ENCODE measurements around the gene RBM10.

Gene RBM10

GRCh38 chrX:47218920-47219815 is 74.1 kb downstream of the RBM10 start:
- no peak for DNase-seq (ENCODE audit: low spot score)

DNA sequence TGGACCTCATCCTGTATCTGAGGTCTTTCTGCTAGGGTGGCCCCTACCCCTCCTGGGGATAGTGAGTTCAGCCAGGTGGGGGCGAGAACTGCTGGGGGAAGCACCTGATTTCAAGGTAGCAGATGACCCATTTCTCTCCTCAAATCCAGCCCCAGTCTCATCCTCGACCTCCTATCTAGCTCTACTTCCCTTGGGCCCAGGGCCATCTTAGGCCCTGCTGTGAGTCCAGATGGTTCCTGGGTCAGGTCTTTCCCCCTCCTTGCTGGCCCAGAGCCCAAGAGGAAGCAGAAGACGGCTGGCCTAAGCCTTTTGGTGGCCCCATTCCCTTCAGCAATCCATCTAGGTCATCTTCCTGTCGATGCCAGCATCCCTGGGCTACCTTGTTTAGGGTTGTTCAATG is 76.7 kb downstream of the RBM10 start:
- no peak for DNase-seq (ENCODE audit: low spot score)

DNA sequence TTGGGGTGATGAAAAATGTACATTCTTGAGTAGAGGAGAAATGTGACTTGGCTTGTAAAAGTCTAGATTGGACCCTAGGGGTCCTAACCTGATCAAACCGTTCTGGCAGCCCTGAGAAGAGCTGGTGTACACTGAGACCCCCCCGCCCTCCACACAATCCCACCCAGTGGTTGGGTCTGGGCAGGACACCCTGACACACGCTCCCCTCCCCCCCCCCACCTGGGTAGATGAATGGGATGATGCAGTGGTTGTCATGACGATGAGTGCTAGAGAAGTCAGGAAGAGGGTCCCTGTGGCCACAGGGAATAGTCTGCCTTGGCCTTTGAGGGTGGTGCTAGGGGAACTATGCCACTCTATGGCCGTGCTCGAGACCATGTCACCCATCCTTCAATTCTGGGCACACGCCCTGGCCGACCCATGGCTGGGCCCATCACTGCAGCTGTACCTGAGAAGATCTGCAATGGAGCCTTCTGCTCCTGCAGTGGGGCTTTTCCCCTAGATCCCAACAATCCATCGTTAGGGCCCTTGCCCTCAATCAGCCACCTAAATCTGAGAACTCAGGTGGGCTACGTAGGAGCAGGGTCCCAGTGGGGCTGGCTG is 77.8 kb downstream of the RBM10 start:
- no peak for DNase-seq (ENCODE audit: low spot score)

DNA sequence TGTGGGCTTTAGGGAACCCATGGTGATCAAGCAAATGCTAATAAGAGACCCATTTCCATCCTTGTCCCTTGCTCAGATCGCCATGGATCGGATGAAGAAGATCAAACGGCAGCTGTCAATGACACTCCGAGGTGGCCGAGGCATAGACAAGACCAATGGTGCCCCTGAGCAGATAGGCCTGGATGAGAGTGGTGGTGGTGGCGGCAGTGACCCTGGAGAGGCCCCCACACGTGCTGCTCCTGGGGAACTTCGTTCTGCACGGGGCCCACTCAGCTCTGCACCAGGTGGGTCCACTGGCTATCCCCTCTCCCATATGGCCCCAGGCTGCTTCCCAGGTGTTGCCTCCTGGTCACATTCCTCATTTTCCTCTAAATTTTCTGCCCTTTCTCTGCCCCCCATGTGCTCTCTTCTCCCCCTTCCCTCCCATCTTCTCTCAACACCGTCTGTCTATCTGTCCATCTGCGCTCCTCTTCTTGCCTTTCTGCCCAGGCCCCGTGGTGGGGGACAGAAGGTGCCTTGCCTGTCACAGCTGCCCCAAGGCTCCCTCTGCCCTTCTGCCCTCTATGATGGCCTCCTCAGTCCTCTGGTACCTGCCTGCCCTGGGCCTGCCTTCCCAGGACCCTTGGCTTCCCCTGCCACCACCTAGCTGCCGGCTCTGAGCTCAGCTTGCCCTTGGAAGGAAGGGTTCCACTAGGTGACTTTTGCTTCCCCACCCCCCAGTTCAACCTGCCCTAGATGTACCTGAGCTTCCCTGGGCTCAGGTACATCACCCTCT is 78.6 kb downstream of the RBM10 start:
- no peak for DNase-seq (ENCODE audit: low spot score)

DNA sequence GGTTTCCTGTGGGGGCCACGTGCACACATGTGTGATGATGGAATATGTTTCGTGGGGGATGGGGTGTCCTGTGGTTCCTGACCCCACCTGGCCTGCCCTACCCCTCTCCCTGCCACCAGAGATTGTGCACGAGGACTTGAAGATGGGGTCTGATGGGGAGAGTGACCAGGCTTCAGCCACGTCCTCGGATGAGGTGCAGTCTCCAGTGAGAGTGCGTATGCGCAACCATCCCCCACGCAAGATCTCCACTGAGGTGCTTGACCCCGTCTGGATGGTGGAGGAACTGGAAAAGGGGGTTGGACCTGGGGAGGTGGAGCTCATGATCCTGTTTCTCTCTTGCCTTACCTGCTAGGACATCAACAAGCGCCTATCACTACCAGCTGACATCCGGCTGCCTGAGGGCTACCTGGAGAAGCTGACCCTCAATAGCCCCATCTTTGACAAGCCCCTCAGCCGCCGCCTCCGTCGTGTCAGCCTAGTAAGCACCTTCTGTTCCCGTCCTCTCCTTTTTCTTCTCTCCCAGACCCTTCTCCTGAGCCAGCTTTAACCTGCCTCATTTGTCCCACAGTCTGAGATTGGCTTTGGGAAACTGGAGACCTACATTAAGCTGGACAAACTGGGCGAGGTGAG is 79.4 kb downstream of the RBM10 start:
- no peak for DNase-seq (ENCODE audit: low spot score)

GRCh38 chrX:47224896-47225290 is 79.9 kb downstream of the RBM10 start:
- no peak for DNase-seq (ENCODE audit: low spot score)

DNA sequence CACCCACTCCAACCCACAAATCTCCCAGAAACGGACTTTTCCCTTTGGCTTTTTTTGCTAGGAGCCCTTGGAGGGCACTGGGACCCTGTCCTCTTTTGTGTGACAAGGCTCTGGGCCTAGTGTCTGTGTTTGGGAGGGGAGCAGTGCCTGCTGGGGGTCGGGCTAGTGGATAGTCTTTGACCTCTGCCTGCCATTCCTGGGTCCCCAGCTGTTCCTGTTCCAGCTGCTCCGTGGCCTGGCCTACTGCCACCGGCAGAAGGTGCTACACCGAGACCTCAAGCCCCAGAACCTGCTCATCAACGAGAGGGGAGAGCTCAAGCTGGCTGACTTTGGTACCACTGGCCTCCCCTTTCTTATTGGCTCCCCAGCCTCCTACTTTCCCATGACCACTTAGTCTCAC is 81.0 kb downstream of the RBM10 start:
- no peak for DNase-seq (ENCODE audit: low spot score)

DNA sequence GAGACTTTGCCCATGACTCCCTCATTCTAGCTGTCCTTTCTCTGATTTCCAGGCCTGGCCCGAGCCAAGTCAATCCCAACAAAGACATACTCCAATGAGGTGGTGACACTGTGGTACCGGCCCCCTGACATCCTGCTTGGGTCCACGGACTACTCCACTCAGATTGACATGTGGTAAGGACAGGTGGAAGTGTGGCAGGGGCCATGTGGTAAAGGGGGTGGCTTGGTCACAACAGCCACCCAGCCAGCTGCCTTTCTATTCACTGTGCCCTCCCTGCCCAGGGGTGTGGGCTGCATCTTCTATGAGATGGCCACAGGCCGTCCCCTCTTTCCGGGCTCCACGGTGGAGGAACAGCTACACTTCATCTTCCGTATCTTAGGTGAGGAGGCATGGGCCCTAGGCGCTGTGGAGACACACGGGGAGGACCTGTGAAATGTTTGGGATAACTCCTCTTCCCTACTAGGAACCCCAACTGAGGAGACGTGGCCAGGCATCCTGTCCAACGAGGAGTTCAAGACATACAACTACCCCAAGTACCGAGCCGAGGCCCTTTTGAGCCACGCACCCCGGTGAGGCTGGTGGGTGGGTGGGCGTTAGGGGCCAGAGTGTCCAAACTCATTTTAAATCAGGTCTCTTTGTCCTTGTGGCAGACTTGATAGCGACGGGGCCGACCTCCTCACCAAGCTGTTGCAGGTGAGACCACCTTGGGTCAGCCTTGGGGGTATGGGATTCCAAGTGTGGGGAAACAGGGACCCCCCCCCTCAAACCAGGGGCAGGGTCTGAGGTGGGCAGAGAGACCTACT is 81.7 kb downstream of the RBM10 start:
- no peak for DNase-seq (ENCODE audit: low spot score)

GRCh38 chrX:47227334-47227583 is 82.2 kb downstream of the RBM10 start:
- no peak for DNase-seq (ENCODE audit: low spot score)

- no peak for DNase-seq (ENCODE audit: low spot score)
Measured at GRCh38 chrX:47228550-47229270, 83.7 kb downstream of the RBM10 start.

DNA sequence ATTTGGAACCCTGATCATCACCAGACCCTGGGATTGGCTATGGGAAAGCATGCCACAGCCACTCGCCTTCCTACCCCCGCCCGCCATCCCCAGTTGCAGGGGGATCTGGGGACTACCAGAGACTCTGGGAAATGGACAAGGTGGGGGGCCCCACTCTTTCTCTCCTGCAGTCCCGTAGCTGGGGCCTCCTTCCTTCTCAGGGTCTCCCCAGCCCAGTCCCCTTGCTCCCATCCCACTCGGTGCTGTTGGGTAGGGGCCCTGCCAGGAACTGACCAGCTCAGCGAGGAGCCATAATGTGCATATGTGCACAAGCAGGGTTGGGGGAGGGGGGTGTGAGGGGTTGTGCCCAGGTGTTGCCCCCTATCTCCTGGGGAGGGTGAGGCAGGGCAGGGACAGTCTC is 84.4 kb downstream of the RBM10 start:
- no peak for DNase-seq (ENCODE audit: low spot score)

DNA sequence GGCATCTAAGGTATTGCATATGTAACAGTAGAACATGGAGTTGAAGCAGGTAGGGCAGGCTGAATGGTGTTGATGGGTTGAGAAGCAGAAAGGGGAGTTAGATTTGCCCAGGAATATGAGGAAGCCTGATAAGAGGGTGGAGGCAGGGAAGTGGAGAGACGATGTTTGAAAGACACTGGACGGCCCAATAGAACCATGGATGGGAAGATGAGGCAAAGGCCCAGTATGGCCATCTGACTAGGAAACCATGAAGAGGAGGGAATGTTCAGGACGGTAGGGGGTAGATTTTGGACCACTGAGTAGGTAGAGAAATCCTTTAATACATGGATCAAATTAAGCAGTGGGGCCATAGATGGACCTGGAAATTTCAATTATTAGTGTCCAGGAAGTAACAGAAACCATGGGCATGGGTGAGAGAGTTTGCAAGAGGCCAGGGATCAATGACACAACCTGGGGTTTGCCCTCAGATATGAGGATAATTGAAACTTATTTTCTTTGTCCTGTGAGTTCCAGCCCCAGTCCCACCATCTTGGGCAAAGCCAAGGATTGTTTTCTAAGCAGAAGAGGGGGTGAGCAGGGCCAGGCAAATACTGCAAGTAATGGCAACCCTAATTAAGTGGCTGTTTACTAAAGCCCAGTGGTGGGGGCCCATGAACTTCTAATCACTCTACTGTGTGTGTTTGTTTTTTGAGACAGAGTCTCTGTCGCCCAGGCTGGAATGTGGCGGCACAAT is 85.3 kb downstream of the RBM10 start:
- DNase-seq (ENCODE audit: low spot score): no peak

GRCh38 chrX:47231167-47231566 is 86.1 kb downstream of the RBM10 start:
- DNase-seq (ENCODE audit: low spot score): no peak

DNA sequence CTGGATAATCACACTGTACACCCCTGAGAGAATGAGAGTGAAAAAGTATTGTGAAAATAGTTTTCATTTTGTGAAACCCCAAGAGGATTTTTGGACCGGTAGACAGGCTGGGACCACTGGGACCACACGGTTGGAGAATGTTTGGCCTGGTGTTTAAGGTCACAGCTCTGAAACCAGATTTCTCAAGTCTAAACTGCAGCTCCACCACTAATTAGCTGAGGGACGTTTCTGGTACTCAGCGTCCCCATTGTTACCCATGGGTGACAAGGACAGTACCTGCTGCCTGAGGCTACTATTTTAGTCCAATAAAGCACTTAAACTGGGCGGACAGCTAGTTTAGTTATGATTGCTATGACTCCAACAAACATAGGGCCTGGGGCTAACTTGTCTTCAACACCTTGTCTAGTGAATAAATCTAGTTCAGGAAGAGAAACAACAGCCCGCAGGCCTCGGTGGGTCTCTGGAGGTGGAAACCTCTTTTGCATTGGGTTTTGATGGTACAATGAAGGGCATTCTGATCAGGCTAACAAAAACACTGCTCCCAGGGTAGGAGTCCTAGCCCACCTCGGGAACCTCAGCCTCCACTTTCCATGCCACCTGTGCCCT is 87.3 kb downstream of the RBM10 start:
- DNase-seq (ENCODE audit: low spot score): no peak

DNA sequence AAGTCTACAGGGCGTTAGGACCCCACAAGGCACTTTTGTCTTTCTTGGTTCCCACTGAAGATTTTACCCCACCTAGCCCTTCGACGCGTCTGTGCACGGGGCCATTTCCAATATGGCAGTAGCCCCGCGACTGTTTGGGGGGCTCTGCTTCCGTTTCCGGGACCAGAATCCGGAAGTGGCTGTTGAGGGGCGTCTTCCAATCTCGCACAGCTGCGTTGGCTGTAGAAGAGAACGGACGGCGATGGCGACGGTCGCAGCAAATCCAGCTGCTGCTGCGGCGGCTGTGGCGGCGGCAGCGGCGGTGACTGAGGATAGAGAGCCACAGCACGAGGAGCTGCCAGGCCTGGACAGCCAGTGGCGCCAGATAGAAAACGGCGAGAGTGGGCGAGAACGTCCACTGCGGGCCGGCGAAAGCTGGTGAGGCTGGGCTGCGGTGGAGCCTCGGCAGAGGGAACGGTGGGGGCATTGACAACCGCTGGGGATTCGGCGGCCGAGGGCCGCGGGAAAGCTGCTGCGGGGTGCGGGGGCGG is 87.8 kb downstream of the RBM10 start, which contains the start of gene USP11:
Gene USP11 (plus strand): TSS at position 207 of the 530 bp plus-strand sequence. CDS start 35 bp downstream, at position 242.
- no peak for DNase-seq (ENCODE audit: low spot score)

GRCh38 chrX:47233333-47234113 is 88.5 kb downstream of the RBM10 start:
- DNase-seq (ENCODE audit: low spot score): peak; percentile 91

DNA sequence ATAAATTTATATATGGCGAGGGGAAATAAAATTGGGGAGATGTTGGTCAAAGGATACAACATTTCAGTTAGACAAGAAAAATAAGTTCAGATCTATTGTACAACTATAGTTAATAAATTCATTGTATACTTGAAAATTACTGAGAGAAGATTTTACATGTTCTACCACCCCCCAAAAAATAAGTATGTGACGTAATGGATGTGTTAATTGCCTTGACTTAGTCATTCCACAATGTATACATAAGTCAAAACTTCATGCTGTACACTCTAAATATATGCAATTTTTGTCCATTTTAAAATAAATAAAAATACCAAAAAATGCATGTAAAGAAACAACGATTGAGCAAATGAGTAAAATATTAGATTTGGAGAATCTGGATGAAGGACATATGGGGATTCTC is 89.6 kb downstream of the RBM10 start:
- DNase-seq (ENCODE audit: low spot score): no peak

DNA sequence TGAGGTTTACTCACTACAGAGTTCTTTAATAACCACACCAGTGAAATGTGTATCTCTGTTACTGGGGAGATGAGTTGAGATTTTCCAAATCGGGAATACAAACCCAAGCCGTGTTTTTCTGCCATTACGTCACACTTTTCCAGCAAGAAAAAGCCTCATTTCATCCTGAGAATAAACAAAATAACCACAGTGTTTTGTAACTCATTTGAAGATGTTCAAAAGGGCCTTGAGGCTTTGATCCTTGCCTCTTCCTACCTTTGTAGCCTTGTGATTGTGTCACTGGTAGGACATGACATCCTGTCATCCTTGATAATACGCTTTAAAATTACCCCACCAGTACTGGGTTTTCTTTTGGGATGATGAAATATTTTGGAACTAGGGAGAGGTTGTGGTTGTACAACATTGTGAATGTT is 90.7 kb downstream of the RBM10 start:
- DNase-seq (ENCODE audit: low spot score): no peak
